ENCODE measurements around the gene PPP1R7.

The PPP1R7 gene

GRCh38 chr2:241111440-241111805, 38.8 kb upstream of the PPP1R7 start:
- Mint-ChIP-seq H3K9me3 (no peaks in the 10 kb centered on the region), H3K27me3 (ENCODE audit: low read depth) (no peaks in the 10 kb centered on the region), H3K4me1 (no peaks in the 10 kb centered on the region), H3K4me3 (no peak overlapping the region), H3K27ac (no peak overlapping the region), H3K36me3 (ENCODE audit: low read depth) (peaks cover 19% of the 10 kb centered on the region)
- TF ChIP-seq, protein P1, sequence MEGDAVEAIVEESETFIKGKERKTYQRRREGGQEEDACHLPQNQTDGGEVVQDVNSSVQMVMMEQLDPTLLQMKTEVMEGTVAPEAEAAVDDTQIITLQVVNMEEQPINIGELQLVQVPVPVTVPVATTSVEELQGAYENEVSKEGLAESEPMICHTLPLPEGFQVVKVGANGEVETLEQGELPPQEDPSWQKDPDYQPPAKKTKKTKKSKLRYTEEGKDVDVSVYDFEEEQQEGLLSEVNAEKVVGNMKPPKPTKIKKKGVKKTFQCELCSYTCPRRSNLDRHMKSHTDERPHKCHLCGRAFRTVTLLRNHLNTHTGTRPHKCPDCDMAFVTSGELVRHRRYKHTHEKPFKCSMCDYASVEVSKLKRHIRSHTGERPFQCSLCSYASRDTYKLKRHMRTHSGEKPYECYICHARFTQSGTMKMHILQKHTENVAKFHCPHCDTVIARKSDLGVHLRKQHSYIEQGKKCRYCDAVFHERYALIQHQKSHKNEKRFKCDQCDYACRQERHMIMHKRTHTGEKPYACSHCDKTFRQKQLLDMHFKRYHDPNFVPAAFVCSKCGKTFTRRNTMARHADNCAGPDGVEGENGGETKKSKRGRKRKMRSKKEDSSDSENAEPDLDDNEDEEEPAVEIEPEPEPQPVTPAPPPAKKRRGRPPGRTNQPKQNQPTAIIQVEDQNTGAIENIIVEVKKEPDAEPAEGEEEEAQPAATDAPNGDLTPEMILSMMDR (IDR thresholded peaks at IDR 0.05; ENCODE audit: unreplicated experiment in 3 of 3), result no peak

- no peaks in the 10 kb centered on the region for H3K4me1 Mint-ChIP-seq
- TF ChIP-seq, protein P1 (IDR thresholded peaks at IDR 0.05; ENCODE audit: unreplicated experiment in 3 of 3), result no peak
- no peaks in the 10 kb centered on the region for H3K27me3 Mint-ChIP-seq (ENCODE audit: low read depth)
- H3K4me3 Mint-ChIP-seq, result no peak overlapping the region
- peaks cover 19% of the 10 kb centered on the region for H3K36me3 Mint-ChIP-seq (ENCODE audit: low read depth)
- H3K27ac Mint-ChIP-seq, result no peak overlapping the region
- no peaks in the 10 kb centered on the region for H3K9me3 Mint-ChIP-seq
These were observed 38.2 kb upstream of the PPP1R7 start for GRCh38 chr2:241112046-241112445.

DNA sequence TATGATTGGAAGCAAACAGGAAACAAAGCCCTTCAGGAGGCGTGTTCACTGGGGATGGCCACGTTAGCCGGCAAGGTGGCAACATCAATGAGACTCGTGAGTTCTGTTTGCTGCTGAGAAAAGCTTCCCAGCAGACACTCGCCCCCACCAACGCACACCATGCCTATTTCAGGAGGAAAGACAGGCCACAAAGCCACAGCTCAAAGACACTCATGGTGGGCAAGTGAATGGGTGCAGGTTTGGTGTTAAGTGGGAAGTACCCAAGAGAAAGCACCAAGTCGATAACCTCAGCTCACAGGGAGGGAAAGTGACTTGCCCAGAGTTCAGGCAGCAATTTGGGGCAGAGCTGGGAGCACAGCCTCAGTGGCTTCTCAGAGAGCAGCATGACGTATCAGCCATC, 37.7 kb upstream of the PPP1R7 start:
- H3K9me3 Mint-ChIP-seq, result no peaks in the 10 kb centered on the region
- TF ChIP-seq, protein P1 (IDR thresholded peaks at IDR 0.05; ENCODE audit: unreplicated experiment in 3 of 3), result no peak
- H3K4me3 Mint-ChIP-seq, result no peak overlapping the region
- peaks cover 19% of the 10 kb centered on the region for H3K36me3 Mint-ChIP-seq (ENCODE audit: low read depth)
- H3K4me1 Mint-ChIP-seq, result no peaks in the 10 kb centered on the region
- no peaks in the 10 kb centered on the region for H3K27me3 Mint-ChIP-seq (ENCODE audit: low read depth)
- H3K27ac Mint-ChIP-seq, result no peak overlapping the region

- TF ChIP-seq, protein P1 (IDR thresholded peaks at IDR 0.05; ENCODE audit: unreplicated experiment in 3 of 3), result no peak
- Mint-ChIP-seq H3K27me3 (ENCODE audit: low read depth) (no peaks in the 10 kb centered on the region), H3K27ac (no peak overlapping the region), H3K4me3 (no peak overlapping the region), H3K36me3 (ENCODE audit: low read depth) (peaks cover 16% of the 10 kb centered on the region), H3K4me1 (no peaks in the 10 kb centered on the region), H3K9me3 (no peaks in the 10 kb centered on the region)
These were observed 35.4 kb upstream of the PPP1R7 start for GRCh38 chr2:241114836-241115235.

- Mint-ChIP-seq H3K4me1 (no peaks in the 10 kb centered on the region), H3K4me3 (no peak overlapping the region), H3K27me3 (ENCODE audit: low read depth) (no peaks in the 10 kb centered on the region), H3K9me3 (no peaks in the 10 kb centered on the region), H3K36me3 (ENCODE audit: low read depth) (peaks cover 17% of the 10 kb centered on the region), H3K27ac (no peak overlapping the region)
- TF ChIP-seq, protein P1 (IDR thresholded peaks at IDR 0.05; ENCODE audit: unreplicated experiment in 3 of 3), result no peak
These were observed 34.9 kb upstream of the PPP1R7 start for GRCh38 chr2:241115361-241115760.

DNA sequence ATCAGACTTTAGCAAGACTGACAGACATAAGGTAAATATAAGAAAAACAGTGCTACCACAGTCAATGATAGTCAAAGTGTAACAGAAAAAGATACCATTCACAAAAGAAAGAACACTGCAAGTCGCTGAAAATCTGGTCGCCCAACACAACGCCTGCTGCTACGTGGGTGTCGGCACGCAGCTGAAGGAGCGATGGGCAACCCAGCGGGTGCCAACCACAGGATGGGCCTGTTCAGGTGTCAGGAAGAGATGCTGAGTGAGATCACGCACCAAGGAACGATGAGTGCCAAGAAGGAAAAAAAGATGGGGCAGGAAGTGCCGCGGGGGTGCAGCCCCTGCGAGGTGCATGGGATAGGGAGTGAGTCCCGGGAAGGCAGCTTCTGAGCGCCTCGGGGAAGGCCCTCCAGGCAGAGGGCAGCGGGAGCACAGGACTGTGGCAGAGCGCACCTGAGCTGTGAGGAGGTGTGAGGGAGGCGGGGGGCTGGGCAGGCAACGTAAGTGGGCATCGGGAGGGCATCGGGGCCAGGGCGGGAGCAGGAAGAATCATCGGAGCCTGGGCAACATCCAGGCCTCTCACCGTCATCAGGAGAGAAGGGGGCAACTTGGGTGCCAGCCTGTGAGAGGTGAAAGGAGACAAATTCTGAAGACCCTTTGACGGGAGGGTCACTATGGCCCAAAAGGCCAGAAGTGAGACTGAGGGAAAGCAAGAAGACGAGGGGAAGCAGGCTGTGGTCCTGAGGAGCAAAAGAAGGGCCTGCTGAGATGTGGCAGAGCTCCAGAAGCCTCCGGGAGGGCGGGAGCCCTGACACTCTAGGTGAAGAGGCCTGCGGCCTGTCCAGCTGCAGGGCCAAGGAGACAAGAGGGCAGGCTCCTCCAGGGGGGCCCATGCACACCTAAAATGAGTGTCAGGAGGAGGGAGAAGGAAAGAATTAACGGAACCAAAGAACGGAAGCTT, 33.4 kb upstream of the PPP1R7 start:
- H3K27me3 Mint-ChIP-seq (ENCODE audit: low read depth), result no peaks in the 10 kb centered on the region

More for the DNA sequence above, 33.4 kb upstream of the PPP1R7 start:
- TF ChIP-seq, protein P1 (IDR thresholded peaks at IDR 0.05; ENCODE audit: unreplicated experiment in 3 of 3), result no peak
- H3K4me3 Mint-ChIP-seq, result no peak overlapping the region
- H3K9me3 Mint-ChIP-seq, result no peaks in the 10 kb centered on the region
- H3K36me3 Mint-ChIP-seq (ENCODE audit: low read depth), result peaks cover 31% of the 10 kb centered on the region
- no peak overlapping the region for H3K27ac Mint-ChIP-seq
- no peaks in the 10 kb centered on the region for H3K4me1 Mint-ChIP-seq

Measured in nephron (organoid).